NCI-H2171 (cell line): ENCODE results near the gene CD58.
"Not testable (repeated sequence)": the region's sequence is repeated elsewhere in the genome, so short reads cannot be mapped to it uniquely, and the experiment has no call there.

Experiments
- DNase-seq: peaks from one replicate; lab custom pipeline; 2025; lab: John Stamatoyannopoulos, UW

Gene CD58

GRCh38 chr1:116591951-116592605 is 21.3 kb upstream of the CD58 start:
- DNase-seq: not testable (repeated sequence)

DNA sequence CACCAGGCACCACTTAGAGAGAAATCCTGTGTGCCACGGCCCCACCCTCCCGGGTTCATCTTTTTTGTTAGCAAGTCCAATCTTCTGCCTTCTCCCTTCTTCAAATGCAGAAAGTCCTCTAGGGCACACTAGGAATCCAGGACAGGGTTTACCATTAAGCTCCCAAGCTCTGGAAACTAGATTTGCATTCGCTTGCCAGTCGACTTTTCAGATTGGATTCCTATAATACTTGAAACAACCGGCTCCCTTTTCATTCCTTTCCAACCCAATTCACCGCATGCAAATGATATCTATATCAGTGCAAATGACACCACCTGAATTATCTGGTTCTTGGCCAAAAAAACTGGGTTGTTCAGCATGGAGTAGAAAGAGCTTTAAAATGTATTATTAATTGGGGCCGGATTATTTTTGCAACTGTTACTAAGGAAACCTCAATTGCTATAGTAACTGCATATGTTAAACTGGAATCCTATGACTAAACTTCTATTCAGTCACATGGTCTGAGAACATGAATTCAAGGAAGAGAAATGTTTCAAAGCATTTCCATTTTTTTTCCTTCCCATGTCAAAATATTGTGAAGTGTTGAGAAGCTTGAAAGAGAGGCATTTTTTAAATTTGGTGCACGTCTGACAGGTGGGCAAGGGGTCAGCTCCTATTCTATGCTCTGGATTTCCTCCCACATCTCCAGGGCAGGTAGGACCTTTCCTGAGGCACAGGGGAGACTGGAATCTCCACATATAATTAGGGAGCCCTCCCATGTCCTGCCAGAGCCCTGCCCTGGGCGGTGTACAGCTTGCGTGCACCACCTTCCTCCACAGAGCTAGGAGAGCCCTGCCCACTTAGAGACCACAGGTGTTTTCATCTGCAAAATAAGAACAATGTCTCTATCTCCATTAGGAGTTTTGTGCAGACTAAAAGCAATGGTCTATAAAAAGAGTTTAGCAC is 20.5 kb upstream of the CD58 start:
- not testable (repeated sequence) for DNase-seq

DNA sequence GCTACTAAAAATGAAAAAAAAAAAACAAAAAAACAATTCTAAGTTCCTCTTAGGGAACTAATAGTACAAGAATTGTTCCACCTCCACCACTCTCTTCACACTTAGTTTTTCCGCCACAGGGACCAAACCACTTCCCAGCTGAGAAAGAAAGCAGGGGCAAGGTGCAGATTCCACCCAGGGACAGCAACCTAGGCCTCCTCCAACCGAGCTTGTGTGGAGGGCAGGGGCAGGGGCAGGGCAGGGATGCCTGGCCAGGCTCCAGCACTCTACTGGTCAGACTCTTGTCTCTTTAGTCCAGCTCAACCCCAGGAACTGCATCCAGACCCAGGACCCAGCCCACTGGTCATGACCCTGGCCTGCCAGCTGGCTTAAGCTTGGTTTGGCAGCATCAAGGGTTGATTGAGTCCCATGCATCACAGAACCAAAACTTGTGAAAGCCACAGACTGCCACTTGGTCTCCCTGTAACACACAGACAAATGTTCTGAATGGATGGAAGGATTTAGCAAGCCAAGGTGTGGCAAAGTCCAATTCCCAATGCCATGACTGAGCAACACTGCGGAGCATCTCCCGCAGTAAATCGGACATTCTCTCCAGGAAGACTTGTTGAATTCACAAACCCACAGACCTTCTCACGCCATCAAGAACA is 19.7 kb upstream of the CD58 start:
- not testable (repeated sequence) for DNase-seq

DNA sequence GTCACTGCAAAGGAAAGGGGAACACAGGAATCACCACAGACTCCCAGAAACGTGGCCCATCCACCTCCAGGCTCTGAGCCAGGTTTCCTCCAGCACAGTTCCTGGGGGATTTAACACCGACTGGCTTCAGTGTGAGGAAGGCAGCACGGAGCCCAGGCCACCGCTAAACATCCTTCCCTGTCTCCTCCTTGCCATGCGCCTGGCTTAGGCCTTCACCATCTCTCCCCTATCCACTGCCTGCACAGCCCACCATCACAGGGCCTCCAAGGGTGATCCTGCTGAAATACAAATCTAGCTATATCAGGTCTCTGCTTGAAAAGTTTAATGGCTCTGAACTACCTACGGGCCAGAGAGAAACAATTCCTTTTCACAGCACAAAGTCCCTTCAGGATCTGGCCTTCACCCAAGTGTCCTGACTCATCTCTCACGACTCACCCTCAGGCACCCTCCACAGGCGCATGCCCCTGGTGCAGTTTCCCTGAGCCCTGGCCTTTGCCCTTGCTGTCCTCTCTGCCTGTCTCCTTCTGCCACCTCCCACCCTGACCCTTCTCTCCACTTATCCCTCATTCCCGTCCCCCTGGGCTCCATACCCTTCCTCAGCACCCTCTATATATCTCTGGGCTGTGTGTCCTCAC is 18.4 kb upstream of the CD58 start:
- not testable (repeated sequence) for DNase-seq

- DNase-seq: no peak
Measured at GRCh38 chr1:116587501-116588227, 16.8 kb upstream of the CD58 start.

- peak; percentile 13 for DNase-seq
Measured at GRCh38 chr1:116586741-116587143, 15.9 kb upstream of the CD58 start.

GRCh38 chr1:116585886-116586285 is 15.1 kb upstream of the CD58 start:
- no peak for DNase-seq

GRCh38 chr1:116581323-116581885 is 10.6 kb upstream of the CD58 start:
- DNase-seq: no peak

DNA sequence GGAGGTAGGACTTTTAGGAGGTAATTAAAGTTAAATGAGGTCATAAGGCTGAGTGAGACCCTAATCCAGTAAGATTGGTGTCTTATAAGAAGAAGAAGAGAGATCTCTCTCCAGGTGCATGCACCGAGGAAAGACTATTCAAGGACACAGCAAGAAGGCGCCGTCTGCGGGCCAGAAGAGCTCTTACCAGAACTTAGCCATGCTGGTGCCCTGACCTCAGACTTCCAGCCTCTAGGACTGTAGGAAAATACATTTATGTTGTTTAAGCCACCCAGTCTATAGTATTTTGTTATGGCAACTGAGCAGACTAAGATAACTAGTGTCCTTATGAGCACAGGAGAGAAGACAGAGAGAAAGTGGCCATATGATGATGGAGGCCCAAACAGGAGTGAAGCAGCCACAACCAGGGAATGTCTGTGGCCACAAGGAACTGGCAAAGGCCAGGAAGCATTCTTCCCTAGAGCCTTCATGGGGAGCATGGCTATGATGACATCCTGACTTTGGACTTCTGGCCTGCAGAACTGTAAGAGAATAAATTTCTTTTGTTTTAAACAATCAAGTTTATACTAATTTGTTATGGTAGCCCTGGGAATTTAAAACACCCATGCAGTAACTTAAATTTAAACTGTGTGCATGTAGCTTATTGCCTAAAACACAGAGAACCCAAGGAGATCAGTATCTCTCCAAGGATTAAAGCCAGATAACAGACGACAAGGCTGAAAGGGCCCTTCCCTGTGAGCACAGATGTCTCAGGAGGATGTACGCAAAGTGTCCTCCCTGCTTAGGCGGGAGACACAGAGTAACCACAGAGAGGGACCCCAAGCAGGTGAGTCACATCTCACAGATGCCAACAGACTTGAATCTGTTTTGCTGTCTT is 9.9 kb upstream of the CD58 start:
- DNase-seq: no peak

- no peak for DNase-seq
Measured at GRCh38 chr1:116579259-116579875, 8.5 kb upstream of the CD58 start.

DNA sequence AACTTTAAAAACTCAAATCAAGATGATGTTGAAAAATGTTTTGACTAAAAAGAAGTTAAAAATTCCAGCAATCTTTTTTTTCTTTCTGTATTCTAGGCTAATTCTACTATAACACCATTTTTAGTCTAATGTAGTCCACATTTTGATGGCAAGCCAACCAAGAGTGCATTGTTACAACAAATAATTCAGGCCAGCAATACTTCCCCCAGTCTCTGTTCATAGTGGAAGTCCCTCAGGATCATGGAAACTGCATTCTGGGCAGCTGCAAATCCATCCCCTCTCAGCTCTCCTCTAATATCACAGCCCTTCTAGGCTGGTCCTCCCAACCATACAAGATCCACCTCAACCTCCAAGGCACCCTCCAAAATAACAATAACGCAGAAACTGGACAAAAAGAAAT is 7.8 kb upstream of the CD58 start:
- no peak for DNase-seq

GRCh38 chr1:116577759-116578314 is 7.0 kb upstream of the CD58 start:
- no peak for DNase-seq

- DNase-seq: peak; percentile 41
Measured at GRCh38 chr1:116574581-116575291, 3.9 kb upstream of the CD58 start.

- no peak for DNase-seq
Measured at GRCh38 chr1:116573431-116574095, 2.7 kb upstream of the CD58 start.

GRCh38 chr1:116572771-116573430 is 2.1 kb upstream of the CD58 start:
- no peak for DNase-seq

DNA sequence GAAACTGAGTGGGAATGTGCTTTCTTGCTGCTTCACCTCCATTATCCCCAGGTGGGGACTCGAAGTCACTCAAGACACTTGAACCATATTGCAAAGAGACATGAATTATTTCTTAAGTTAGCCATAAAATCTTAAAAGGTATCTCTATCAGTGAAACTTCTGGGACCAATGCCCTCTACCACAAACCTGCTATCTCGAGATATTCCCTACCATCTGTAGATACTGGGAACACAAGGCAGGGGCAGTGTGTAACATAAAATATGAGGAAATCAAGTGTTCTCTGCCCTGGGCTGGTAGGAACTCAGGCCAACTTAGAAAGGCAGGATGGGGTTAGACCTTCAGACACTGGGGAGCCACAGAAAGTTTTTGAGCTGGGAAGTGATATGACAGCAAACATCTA is 1.3 kb upstream of the CD58 start:
- no peak for DNase-seq

DNA sequence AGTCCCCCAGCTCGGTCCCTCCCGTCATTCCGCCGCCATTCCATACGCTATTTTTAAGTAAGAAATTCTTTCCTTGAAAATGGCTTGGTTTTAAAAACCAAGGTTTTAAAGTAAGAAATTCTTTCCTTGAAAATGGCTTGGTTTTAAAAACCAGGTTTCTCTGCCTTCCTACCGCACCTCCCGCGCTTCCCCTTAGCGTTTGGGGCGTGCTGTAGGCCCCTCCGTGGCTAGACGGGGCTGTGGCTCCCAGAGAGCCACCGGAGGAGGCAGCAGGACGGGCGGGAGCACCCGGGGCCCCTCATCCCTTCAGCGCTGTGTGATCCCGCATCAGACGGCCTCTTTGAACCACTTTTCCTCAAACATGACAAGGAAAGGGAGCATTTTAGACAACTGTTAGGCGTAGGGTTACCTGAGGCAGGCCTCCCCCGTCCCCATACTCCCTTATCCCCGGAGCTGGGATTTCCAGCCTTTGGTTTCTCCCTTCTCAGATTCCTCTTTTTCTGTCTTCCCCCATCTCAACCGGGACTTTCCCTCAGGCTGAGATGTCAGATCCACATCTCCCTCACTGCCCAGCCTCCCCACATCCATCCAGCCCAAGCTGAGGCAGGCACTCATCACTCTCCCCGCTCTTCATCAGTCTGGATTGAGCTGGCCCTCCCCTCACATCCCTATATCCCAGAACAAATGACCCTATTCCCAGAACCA is 541 bp upstream of the CD58 start:
- no peak for DNase-seq
